ENCODE measurements around the gene COX6A1. TPM values are rescaled to one million over a fixed set of nuclear protein-coding genes. Genes with fewer than 3 reads are reported as not detected.

Gene COX6A1
- total and polyA plus RNA-seq, 2 of the 13 experiments (the other 11 are each of a cell fraction or from before 2014, with no cell fraction given) = 542 to 673 TPM

GRCh38 chr12:120399531-120399930 is 38.4 kb upstream of the COX6A1 start:
- in situ Hi-C loops (cut with HindIII; ENCODE audit: extremely low pct_ligation_motif_present, low pct_unique_long_range_greater_than_20kb) = no loop called here
- DNase-seq (ENCODE audit: low spot score) = no peak
- ChIA-PET CTCF (ENCODE audit: low intra/inter-chr PET ratio, low total read pairs) (interaction anchor here (0.6 kb wide), 1 partner anchor 1833 kb away, joined by 3 read pairs; no protein-coding TSS in a partner anchor), POLR2A (no interaction called here)
- no peak for FAIRE-seq
- Histone ChIP-seq H3K9ac (ENCODE audit: insufficient read depth, low read depth, low read length) (no peak overlapping the region), H3K9me3 (ENCODE audit: low read length) (no peaks in the 10 kb centered on the region), H3K27me3 (ENCODE audit: control insufficient read depth in 1 of 2, insufficient read depth in 2 of 2, low read length in 2 of 2) (peaks cover 2 to 15% of the 10 kb centered on the region in 2 experiments; a peak in 4 of 5 replicates), H4K20me1 (ENCODE audit: insufficient read depth, low read length) (no peaks in the 10 kb centered on the region), H3K4me3 (replicated peaks in 1 of 3; ENCODE audit: insufficient read depth in 1 of 3, low read depth in 2 of 3, low read length in 3 of 3) (no peak overlapping the region), H3K27ac (ENCODE audit: extremely low read length, insufficient read depth, low read length) (no peak overlapping the region), H3K36me3 (replicated peaks in 1 of 2; ENCODE audit: control insufficient read depth in 1 of 2, insufficient read depth in 2 of 2, low read length in 2 of 2) (no peaks in the 10 kb centered on the region), H3K79me2 (ENCODE audit: insufficient read depth, low read length) (no peaks in the 10 kb centered on the region), H3K4me2 (ENCODE audit: low read depth, low read length) (no peak overlapping the region), H3K4me1 (ENCODE audit: insufficient read depth, low read length) (peaks cover 12% of the 10 kb centered on the region), H2AFZ (ENCODE audit: low read length) (no peak overlapping the region)
- ATAC-seq = no peak
- 17% methylated on average over 5 of the region's 5 CpGs for WGBS (ENCODE audit: low lambda C conversion rate)
- BruUV-seq (replicated peaks) = no TSS peak
- intact Hi-C loops (cut with micrococcal nuclease; ENCODE audit: unreplicated experiment) = no loop called here
- TF ChIP-seq ZNF451 (CRISPR knock-in tag; IDR thresholded peaks at IDR 0.05) (no peak), STAG1 (CRISPR knock-in tag; IDR thresholded peaks at IDR 0.05) (no peak), MXD1 (CRISPR knock-in tag; IDR thresholded peaks at IDR 0.05) (no peak), ZBTB7B (CRISPR knock-in tag; IDR thresholded peaks at IDR 0.05) (no peak), ELF4 (CRISPR knock-in tag; IDR thresholded peaks at IDR 0.05; ENCODE audit: borderline replicate concordance) (no peak), RXRB (CRISPR knock-in tag; IDR thresholded peaks at IDR 0.05; ENCODE audit: borderline replicate concordance) (no peak), ZNF556 (CRISPR knock-in tag; IDR thresholded peaks at IDR 0.05; ENCODE audit: borderline replicate concordance) (no peak), ZBTB49 (CRISPR knock-in tag; IDR thresholded peaks at IDR 0.05; ENCODE audit: borderline replicate concordance) (no peak), AKNA (CRISPR knock-in tag; IDR thresholded peaks at IDR 0.05; ENCODE audit: borderline replicate concordance) (no peak), ZNF598 (CRISPR knock-in tag; IDR thresholded peaks at IDR 0.05; ENCODE audit: borderline replicate concordance) (no peak), REL (CRISPR knock-in tag; conservative IDR thresholded peaks at IDR 0.05) (no peak)
- TF ChIP-seq, protein P1, sequence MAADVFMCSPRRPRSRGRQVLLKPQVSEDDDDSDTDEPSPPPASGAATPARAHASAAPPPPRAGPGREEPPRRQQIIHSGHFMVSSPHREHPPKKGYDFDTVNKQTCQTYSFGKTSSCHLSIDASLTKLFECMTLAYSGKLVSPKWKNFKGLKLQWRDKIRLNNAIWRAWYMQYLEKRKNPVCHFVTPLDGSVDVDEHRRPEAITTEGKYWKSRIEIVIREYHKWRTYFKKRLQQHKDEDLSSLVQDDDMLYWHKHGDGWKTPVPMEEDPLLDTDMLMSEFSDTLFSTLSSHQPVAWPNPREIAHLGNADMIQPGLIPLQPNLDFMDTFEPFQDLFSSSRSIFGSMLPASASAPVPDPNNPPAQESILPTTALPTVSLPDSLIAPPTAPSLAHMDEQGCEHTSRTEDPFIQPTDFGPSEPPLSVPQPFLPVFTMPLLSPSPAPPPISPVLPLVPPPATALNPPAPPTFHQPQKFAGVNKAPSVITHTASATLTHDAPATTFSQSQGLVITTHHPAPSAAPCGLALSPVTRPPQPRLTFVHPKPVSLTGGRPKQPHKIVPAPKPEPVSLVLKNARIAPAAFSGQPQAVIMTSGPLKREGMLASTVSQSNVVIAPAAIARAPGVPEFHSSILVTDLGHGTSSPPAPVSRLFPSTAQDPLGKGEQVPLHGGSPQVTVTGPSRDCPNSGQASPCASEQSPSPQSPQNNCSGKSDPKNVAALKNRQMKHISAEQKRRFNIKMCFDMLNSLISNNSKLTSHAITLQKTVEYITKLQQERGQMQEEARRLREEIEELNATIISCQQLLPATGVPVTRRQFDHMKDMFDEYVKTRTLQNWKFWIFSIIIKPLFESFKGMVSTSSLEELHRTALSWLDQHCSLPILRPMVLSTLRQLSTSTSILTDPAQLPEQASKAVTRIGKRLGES (CRISPR knock-in tag; IDR thresholded peaks at IDR 0.05; ENCODE audit: borderline replicate concordance) = no peak
- TF ChIP-seq, protein P2, sequence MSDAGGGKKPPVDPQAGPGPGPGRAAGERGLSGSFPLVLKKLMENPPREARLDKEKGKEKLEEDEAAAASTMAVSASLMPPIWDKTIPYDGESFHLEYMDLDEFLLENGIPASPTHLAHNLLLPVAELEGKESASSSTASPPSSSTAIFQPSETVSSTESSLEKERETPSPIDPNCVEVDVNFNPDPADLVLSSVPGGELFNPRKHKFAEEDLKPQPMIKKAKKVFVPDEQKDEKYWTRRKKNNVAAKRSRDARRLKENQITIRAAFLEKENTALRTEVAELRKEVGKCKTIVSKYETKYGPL (CRISPR knock-in tag; IDR thresholded peaks at IDR 0.05) = no peak

All from HepG2 (cell line).